IMR-90 (cell line): ENCODE results near the gene IARS2.

ENCODE experiments used
- CEBPB ChIP-seq: IDR thresholded peaks from 2 replicates; pipeline ENCODE4 v1.6.1; 2012; ENCODE audit warnings: low read depth, low read length, improper control_type of control experiment
- CHD1 ChIP-seq: IDR thresholded peaks from 2 replicates; pipeline ENCODE4 v1.6.1; 2012; ENCODE audit warnings: low read depth, low read length, improper control_type of control experiment
- CTCF ChIP-seq: conservative IDR thresholded peaks from 2 replicates; pipeline ENCODE4 v1.5.1; 2012; ENCODE audit warnings: mild to moderate bottlenecking, low read depth, low read length, improper control_type of control experiment
- ELK1 ChIP-seq: fragments of 150-350 bp; IDR thresholded peaks from 2 replicates; pipeline ENCODE4 v1.6.1; 2016; ENCODE audit warnings: low read depth, mild to moderate bottlenecking, low read length, moderate library complexity, borderline replicate concordance
- FOS ChIP-seq: fragments of 150-350 bp; IDR thresholded peaks from 2 replicates; pipeline ENCODE4 v1.6.1; 2016; ENCODE audit warnings: low read depth, low read length
- MXI1 ChIP-seq: IDR thresholded peaks from 2 replicates; pipeline ENCODE4 v1.6.1; 2012; ENCODE audit warnings: low read depth, mild to moderate bottlenecking, low read length, moderate library complexity, borderline replicate concordance
- NFE2L2 ChIP-seq: fragments of 150-350 bp; IDR thresholded peaks from 2 replicates; pipeline ENCODE4 v1.6.1; 2016; ENCODE audit warnings: low read depth, mild to moderate bottlenecking, low read length
- POLR2A ChIP-seq: IDR thresholded peaks from 2 replicates; pipeline ENCODE4 v1.6.1; 2012; ENCODE audit warnings: mild to moderate bottlenecking, low read depth, low read length
- RAD21 ChIP-seq: IDR thresholded peaks from 2 replicates; pipeline ENCODE4 v1.6.1; 2012; ENCODE audit warnings: low read length, improper control_type of control experiment
- RCOR1 ChIP-seq: IDR thresholded peaks from 2 replicates; pipeline ENCODE4 v1.6.1; 2012; ENCODE audit warnings: mild to moderate bottlenecking, low read length, improper control_type of control experiment; ENCODE audit not compliant: insufficient replicate concordance
- RFX5 ChIP-seq: IDR thresholded peaks from 2 replicates; pipeline ENCODE4 v1.8.0; 2012; ENCODE audit warnings: low read depth, mild to moderate bottlenecking, low read length, moderate library complexity
- USF2 ChIP-seq: fragments of 150-350 bp; IDR thresholded peaks from 2 replicates; pipeline ENCODE4 v1.6.1; 2017; ENCODE audit warnings: mild to moderate bottlenecking, antibody characterized with exemption, low read length, low read depth

- TF ChIP-seq RFX5 (no peak), CEBPB (peak; percentile 62), POLR2A (peak; percentile 57), CTCF (peak; percentile 73), RAD21 (peak; percentile 26; the same call in 1 of the 2 replicates), USF2 (peak; percentile 30; the same call in 1 of the 2 replicates), MXI1 (peak; percentile 65; the same call in 1 of the 2 replicates), FOS (no peak), CHD1 (0 out of 2 replicates have a peak, but pooled peaks have one; percentile 50), NFE2L2 (no peak), ELK1 (no peak), RCOR1 (peak; percentile 12)
Observed at GRCh38 chr1:220046052-220046930, 47.6 kb upstream of the IARS2 start, which contains the start of gene EPRS1.
